ENCODE results near the gene L1CAM. TPM values are rescaled to one million over a fixed set of nuclear protein-coding genes. Genes with fewer than 3 reads are reported as not detected.

L1CAM gene
- total RNA-seq, 1 experiment from 2014 or later: 12.7 TPM

- intact Hi-C loops (cut with micrococcal nuclease; ENCODE audit: unreplicated experiment): loop anchor here (1.0 to 10.0 kb wide), 4 partner anchors 23 to 160 kb away; partner anchors contain the start of genes IDH3G, PLXNB3 and SSR4
- H3K27ac Mint-ChIP-seq (ENCODE audit: unreplicated experiment): no peak overlapping the region
- Histone ChIP-seq H3K9me3 (no peaks in the 10 kb centered on the region), H3K4me3 (ENCODE audit: low read depth, low read length) (no peak overlapping the region), H3K27me3 (replicated peaks; ENCODE audit: control insufficient read depth, insufficient read depth, low read length) (no peaks in the 10 kb centered on the region), H3K4me1 (peaks cover 8% of the 10 kb centered on the region; the same call in 1 of the 2 replicates), H3K36me3 (ENCODE audit: control insufficient read depth, insufficient read depth, low read length) (no peaks in the 10 kb centered on the region)
- no TSS peak for BruUV-seq (replicated peaks)
- DNase-seq: peak; percentile 47 to 59
- H3K4me3 Mint-ChIP-seq (ENCODE audit: unreplicated experiment): no peak overlapping the region
- ChIA-PET POLR2A (interaction anchor here (0.5 kb wide), 1 partner anchor 449 kb away, joined by 3 read pairs; no protein-coding TSS in a partner anchor), CTCF (interaction anchor here (0.6 to 5.0 kb wide), 2 partner anchors 13 to 23 kb away, joined by 6 to 37 read pairs; no protein-coding TSS in a partner anchor)
- TF ChIP-seq CTCF (IDR thresholded peaks at IDR 0.05; ENCODE audit: insufficient read depth in 1 of 2, low read depth in 1 of 2, low read length in 1 of 2, severe bottlenecking in 1 of 2, unreplicated experiment in 1 of 2): peak in 1 of 2 experiments; percentile 52
- no peaks in the 10 kb centered on the region for H3K9me3 Mint-ChIP-seq (ENCODE audit: unreplicated experiment)
- no peaks in the 10 kb centered on the region for H3K4me1 Mint-ChIP-seq (ENCODE audit: low read depth, unreplicated experiment)
- no peaks in the 10 kb centered on the region for H3K27me3 Mint-ChIP-seq (ENCODE audit: insufficient read depth, unreplicated experiment)
- peaks cover 26% of the 10 kb centered on the region for H3K36me3 Mint-ChIP-seq (ENCODE audit: insufficient read depth, unreplicated experiment)
Observed at GRCh38 chrX:153924149-153924861, 38.3 kb upstream of the L1CAM start.

- no peak overlapping the region for H3K4me3 Mint-ChIP-seq (ENCODE audit: unreplicated experiment)
- H3K27me3 ChIP-seq (replicated peaks; ENCODE audit: control insufficient read depth, insufficient read depth, low read length): no peaks in the 10 kb centered on the region
- CTCF ChIA-PET: interaction anchor here (0.6 to 1.2 kb wide), 2 partner anchors 22 to 24 kb away, joined by 3 to 4 read pairs; no protein-coding TSS in a partner anchor
- H3K36me3 ChIP-seq (ENCODE audit: control insufficient read depth, insufficient read depth, low read length): no peaks in the 10 kb centered on the region
- no TSS peak for BruUV-seq (replicated peaks)
- no peaks in the 10 kb centered on the region for H3K9me3 ChIP-seq
- H3K9me3 Mint-ChIP-seq (ENCODE audit: unreplicated experiment): no peaks in the 10 kb centered on the region
- no peaks in the 10 kb centered on the region for H3K27me3 Mint-ChIP-seq (ENCODE audit: insufficient read depth, unreplicated experiment)
- no peak for DNase-seq
- no peak overlapping the region for H3K27ac Mint-ChIP-seq (ENCODE audit: unreplicated experiment)
- H3K36me3 Mint-ChIP-seq (ENCODE audit: insufficient read depth, unreplicated experiment): peaks cover 15% of the 10 kb centered on the region
- intact Hi-C loops (cut with micrococcal nuclease; ENCODE audit: unreplicated experiment): loop anchor here (10.0 kb wide), 1 partner anchor 128 kb away; the partner anchor contains the start of genes IDH3G and SSR4
- H3K4me1 ChIP-seq: peaks cover 8% of the 10 kb centered on the region; the same call in 1 of the 2 replicates
- no peak for TF ChIP-seq CTCF (IDR thresholded peaks at IDR 0.05; ENCODE audit: insufficient read depth in 1 of 2, low read depth in 1 of 2, low read length in 1 of 2, severe bottlenecking in 1 of 2, unreplicated experiment in 1 of 2)
- H3K4me3 ChIP-seq (ENCODE audit: low read depth, low read length): no peak overlapping the region
- H3K4me1 Mint-ChIP-seq (ENCODE audit: low read depth, unreplicated experiment): no peaks in the 10 kb centered on the region
- POLR2A ChIA-PET: no interaction called here
Observed at GRCh38 chrX:153922932-153923857, 37.2 kb upstream of the L1CAM start.
